GM18909 (cell line): Measurements from ENCODE around the gene HADH.
"Not testable (repeated sequence)": the region's sequence is repeated elsewhere in the genome, so short reads cannot be mapped to it uniquely, and the experiment has no call there.

Source experiments
- ATAC-seq: cut with Tn5 transposase; IDR thresholded peaks from one replicate; pipeline ENCODE4 v1.9.1; 2021; ENCODE audit warnings: mild to moderate bottlenecking; ENCODE audit not compliant: unreplicated experiment, poor library complexity

HADH gene

DNA sequence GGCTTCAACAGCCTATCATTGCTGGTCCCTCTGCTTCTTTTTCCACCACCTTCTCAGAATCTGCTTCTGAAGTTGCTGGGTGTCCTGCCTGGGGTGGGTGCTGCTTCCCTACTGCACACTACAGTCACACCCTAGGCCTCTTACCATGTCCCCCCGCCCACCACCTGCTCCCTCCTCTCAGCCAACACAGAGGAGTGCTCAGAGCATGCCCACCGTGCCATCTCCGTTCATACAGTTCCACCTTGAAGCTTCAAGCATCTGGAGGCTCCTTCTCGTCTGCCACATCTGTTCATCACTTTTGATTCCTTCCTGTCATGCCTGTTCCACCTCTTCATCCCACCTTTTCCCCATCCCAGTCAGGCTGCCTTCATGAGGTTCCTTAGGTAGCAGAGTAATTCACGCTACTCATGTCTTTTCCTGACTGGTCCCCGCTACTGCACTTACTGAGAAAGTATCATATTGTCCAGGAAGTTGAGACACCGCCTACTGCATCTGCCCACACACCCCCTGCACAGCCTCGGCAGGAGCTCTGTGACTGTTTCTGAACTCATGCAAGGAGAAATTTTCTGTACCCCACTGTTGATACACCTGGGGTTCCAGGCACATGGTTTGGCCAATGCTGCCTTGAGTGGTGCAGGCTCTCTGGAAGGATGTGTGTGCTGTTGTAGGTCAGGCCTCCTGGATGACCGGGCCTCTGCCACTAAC is 39.5 kb downstream of the HADH start:
- no peak for ATAC-seq

DNA sequence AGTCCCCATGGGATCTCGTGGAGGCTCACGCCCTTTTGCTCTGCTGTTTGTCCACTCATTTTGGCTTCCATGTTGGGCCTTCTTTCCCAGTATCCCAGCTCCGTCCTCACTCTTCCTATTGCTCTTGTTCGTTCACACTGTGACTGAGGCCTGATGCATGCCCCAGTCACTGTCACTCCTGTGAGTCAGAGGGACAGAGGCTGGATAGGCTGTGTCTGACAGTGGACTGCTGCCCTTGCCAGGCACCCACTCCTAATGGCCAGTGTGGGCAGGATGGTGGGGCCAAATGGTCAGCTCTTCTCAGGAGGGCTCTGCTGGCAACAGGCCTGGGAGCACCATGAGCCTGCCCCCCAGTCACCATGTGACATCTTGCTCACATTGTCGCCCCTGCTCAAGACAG is 40.0 kb downstream of the HADH start:
- ATAC-seq, result no peak

DNA sequence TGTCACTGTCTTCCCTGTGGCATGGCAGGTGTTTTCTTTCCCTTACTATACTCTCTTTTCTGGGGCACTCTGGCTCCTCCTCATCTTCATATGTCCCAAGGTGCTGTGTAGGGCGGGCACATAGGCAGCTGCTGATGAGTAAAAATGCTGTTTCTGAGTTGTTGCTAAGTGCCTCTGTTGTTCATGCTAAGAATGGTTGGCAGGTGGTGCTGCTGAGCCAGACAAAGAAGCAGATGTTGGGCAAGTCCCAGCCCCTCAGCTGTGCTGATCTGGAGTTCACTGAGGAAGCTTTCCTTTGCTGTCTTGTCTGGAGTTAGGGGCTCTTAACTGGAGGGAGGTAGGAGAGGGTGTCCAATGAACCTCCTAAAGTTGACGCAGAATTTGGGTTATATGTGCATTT is 40.6 kb downstream of the HADH start:
- ATAC-seq, result peak; percentile 97

DNA sequence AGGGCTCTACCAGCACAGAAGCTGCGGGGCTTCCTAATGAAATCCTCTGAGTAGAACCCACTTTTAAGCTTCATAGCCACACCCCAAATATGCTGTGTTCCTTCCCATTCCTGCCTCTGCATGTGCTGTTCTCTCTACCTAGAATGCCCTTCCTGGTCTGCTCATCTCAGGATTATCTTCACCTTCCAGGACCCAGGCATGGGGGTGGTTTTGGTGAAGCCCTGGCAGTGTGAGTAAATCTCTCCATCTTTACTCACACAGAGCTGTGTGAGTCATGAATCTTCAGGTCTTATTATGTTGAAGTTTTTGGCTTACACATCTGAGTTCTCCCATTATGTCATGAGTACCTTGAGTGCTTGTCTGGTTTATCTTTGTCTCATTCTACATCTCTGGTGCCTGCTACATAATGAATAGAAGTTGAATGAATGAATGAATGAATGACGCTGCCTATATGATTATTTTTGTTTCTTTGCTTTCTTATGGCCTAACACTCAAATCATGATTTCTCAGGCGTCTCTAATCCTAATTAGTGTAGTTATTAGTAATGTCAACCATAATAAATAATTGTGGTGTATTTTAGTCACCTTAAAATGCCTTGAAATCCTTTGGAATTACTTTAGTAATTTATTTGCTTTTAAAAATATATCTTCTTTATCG is 41.9 kb downstream of the HADH start:
- ATAC-seq, result no peak

DNA sequence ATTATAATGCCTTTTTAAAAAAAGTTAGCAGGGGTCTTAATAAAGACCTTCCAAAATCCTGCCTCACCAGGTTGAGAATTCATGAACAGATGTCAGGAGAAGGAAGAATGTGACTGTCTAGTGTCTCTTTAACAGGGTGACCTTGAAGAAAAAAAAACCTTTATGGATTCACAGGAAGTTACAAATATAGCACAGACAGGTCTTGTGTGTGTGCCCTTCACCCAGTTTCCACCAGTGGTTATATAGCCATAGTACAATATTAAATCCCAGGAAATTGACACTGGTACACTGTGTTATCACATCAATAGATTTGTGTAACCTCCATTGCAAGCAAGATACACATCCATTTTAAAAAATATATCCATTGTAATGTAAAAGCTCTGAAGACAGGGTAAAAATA is 43.7 kb downstream of the HADH start:
- no peak for ATAC-seq

DNA sequence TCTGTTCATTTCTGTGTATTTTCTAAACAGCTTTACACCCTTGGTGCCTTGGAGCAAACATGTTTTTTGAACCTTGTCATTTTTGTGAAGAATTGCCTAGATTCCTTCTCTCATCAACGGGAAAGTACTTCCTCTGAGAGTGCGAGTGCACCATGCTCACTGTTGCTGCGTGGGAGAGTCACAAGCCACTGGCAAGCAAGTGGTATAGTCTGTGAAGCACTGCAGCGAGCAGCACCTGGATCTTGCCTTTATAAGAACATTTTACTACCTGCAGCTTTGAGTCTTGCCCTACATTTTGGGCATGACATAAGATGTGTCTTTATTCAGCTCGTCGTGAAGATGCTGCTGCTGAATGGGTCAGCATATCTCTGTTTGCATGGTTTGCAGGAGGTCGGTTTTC is 44.9 kb downstream of the HADH start:
- no peak for ATAC-seq

DNA sequence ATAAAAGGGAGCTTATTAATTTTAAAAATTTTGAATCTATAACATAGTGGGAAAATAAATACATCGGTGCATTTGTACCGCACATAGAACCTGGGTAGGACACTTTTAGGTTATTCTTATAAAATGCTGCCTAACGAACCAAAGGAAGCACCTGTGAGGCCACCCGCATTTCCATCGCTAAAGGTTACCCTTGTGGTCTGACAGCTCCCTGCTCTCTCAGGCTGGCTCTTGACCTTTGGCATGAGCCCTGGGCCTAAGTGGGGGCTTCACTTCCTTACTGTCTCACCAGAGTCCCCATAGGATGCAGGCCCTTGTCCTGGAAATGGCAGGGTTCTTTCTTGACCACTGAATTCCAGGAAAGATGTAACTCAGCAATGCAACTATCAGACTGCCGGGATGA is 46.0 kb downstream of the HADH start:
- ATAC-seq, result peak; percentile 40

DNA sequence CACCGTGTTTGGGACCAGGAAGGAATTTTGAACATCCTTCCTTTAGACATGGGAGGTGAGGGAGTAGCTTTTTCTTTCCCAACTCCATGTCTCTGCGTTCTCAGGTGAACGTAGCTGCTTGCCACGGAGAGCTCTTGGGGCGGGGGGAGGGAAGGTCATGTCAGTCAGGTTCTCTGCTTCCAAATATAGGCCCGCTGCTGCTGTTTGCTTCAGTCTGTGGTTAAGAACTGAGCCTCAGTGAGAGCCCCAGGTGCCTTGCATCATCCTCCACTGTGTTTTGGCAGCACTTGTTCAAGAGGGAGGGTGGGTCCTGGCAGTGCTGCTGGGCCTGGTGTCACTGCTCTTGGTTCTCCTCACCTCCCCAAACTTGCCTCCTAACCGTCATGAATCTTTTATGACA is 46.5 kb downstream of the HADH start:
- ATAC-seq, result peak; percentile 95

DNA sequence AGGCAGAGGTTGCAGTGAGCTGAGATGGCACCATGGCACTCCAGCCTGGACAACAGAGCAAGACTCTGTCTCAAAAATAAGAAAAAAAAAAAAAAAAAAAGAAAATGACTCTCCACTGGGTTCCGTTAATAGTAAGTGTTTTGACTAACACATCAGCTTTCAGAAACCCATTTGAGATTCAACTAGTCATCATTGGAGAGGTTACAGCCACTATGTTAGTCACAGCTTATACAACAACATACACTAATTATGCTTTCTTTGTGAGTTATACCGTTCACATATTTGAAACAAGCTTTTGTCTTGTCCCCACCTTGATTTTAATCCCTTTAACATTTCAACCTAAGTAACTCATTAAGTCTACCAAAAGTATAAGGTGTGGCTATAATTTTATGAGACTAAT is 48.2 kb downstream of the HADH start:
- no peak for ATAC-seq

DNA sequence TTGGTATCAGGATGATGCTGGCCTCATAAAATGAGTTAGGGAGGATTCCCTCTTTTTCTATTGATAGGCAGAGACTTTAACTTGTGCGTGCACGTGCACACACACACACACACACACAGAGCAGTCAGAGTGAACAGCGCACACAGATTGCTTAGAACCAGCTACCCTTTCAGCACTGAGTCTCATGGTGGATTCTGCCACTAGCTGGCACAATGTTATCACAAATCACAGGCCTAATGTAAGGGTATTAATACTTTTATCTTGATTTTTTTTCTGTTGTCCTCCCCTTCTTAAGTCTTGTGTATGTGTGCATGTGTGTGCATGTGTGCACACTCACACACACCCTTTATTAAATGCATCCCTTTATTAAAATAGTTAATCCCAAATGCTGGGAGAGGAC is 53.2 kb downstream of the HADH start:
- ATAC-seq, result no peak

DNA sequence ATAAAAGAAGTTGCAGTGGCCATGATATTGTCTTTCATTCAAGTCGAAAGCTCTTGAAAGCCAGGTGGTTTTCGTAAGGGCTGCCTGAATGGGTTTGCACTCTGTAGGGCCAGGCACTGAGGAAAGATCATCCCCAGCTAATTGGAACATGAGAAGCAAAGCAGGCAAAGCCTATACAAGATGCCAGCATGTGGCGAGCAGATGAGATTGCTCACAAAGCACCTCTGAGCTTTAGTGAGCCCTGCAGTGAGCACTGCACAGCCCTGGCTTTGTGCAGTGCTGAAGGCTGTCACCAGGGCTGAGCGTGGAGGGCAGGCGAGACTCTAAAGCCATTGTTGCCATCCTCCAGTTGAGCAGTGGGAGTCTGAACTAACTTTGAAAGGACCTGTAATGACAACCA is 53.8 kb downstream of the HADH start:
- ATAC-seq, result no peak

DNA sequence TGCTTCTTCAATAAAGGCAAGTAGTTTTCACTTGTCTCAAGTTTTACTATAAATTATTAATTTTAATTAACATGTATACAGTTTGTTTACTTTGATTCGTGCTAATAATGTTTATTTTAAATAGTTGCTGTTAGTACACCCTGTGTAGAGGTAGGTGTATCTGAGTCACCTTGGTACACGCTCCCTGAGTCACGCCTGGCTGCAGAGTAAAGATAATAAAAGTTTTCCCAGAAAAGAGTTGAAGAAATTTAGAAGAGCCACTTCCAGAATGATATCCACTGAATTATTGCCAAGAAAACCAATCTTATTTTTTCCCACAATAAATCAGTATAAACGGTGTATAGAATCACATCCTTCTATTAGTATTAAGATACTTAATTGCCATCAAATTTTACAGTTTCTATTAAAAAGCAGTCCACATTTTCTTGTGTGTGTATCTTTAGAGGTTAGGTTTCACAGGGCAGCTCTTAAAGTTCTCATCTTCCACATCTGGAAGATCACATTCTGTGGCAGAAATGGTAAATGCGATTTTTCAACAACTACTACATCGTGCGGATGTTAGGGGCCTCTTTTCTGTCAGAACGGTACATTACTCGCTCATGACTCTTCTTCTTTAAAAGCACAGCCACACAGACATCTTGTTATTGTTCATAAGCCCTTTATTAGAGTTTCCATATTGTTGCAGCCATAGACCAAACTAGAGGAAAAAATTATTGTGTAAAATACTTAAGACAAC is 55.4 kb downstream of the HADH start:
- ATAC-seq, result no peak

DNA sequence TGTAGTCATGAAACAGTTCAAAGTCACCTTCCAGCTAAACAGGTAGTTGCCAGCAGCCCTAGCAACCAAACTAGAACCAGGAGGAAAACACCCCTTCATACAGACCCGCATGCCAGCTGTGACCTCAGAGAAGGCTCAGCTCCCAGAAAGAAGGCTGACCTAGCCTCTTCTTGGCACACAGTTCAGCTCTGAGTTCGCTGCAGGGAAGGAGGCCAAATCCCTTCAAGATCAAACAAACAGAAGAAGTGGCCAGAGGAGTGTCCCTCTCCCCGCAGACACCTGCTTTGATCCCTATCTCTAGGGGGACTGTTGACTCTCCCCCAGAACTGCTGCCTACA is 56.0 kb downstream of the HADH start:
- ATAC-seq, result no peak

DNA sequence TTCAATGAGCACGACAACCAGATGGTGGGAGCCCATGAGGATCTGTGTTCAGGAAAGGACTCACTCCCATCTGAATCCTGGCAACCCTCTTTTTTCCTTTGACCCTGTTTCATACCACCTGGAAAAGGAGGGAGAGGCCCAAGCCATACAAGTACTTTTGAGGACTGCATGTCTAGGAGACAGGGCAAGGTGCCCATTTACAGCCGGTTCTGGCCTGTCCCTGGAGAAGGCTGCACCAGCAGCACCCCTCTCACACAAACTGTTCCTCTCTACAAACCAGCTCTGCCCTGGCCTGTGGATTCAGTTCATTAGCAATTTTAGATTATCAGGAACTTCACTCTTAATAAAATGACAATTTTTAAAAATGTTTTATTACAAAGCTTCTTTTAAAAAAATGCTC is 57.5 kb downstream of the HADH start:
- no peak for ATAC-seq

DNA sequence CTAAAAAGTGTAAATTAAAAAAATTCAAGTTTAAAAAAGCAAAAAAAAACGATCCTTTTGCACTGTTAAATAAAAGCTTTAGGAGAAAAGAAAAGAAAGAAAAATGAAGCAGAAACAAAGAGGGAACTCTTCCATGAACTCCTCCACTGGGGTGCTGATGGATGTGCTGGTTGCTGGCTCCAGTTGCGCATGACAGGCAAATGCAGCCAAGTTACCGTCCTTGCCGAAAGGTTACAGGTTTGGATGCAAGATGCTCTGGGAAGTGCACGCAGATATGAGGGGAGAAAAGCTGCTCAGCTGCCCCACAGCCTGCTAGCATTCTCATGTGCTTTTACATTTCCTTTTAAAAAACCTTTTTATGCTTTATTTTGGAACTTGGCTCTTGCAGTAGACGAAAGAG is 58.5 kb downstream of the HADH start:
- no peak for ATAC-seq

DNA sequence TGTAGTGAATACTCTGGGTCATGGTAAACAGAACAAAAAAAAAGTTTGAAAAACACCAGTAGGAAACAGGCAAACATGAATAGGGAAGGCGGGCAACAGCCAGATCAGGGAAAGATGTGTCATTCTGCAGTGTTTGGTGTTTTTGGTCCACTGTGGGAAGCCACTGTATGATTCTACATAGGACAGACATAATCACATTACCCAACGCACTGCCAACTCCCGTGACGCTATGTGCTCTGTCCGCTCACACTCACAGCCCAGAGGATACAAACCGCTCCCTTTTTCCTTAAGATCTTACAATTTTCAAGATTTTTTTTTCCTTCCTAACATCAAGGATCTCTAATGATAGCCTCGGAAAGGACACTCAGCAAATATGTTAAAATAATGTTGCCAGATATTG is 59.3 kb downstream of the HADH start:
- no peak for ATAC-seq

DNA sequence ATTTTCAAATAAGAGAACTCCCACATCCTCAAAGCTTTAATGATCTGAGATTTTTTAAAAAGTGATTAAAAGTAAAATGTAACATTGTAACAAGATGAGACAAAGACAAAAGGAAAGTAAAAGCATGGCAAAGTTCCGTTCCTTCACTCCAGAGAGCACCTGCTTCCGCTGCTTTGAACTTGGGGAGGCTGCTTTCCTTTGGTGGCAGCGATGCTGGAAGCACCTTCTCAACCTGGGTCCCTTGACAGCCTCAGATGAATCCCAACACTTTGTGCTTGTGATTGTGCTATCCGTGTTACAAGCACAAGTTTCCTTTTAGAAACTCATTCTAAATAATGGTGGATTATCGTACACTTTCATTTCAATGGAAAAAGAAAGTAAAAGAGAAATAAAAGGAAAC is 59.7 kb downstream of the HADH start:
- ATAC-seq, result no peak

DNA sequence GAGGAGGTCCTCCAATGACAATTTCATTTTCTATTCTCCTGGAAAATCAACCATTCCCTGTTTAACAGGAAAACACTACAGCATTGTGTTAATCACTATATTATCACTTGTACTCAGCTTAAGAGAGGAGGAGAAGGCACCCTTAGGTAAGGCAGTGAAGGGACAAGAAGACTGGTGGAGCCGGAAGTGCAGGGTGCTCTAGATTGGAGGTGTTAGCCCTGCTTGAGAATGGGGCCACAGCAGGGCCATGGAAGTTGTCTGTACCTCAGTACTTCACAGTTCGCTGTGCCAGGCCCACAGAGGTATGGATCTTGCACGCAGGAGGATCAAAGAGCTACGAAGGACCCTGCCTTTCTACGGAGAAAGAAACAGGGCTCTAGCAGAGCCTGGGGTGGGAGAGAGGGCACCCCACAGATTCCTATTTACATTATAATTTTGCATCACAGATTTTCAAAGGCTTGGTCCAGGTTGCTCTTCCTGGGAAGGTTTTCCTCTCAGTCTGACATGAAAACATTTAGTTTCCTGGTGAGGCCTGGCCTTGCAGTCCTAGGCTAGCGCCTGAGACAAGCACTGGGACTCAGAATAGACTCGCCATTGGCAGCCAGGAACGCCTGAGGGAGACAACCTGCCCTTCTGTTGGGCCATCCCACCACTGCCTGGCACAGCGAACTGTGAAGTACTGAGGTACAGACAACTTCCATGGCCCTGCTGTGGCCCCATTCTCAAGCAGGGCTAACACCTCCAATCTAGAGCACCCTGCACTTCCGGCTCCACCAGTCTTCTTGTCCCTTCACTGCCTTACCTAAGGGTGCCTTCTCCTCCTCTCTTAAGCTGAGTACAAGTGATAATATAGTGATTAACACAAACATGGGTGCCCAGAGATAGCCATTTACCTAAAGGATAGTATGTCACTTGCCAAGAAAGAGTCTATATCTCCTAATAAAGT is 60.8 kb downstream of the HADH start:
- ATAC-seq, result not testable (repeated sequence)

DNA sequence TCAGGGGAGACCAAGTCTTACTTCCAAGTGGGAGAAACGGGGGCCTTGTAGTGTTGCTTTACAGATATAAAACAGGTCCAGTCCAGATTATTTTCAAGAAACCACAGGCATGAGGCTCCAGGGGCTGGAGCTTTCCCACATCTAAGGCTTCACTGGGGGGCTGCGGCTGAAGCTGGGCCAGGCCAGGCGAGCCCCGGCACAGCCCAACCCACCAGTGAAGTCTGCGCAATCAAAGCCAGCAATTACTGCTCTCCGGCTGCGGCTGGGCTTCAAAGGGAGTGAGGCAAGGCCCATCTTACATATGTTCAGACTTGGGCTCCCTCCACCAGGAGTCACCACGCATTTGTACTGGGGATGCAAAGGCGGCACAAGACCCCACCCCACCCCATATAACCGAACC is 61.7 kb downstream of the HADH start:
- no peak for ATAC-seq

DNA sequence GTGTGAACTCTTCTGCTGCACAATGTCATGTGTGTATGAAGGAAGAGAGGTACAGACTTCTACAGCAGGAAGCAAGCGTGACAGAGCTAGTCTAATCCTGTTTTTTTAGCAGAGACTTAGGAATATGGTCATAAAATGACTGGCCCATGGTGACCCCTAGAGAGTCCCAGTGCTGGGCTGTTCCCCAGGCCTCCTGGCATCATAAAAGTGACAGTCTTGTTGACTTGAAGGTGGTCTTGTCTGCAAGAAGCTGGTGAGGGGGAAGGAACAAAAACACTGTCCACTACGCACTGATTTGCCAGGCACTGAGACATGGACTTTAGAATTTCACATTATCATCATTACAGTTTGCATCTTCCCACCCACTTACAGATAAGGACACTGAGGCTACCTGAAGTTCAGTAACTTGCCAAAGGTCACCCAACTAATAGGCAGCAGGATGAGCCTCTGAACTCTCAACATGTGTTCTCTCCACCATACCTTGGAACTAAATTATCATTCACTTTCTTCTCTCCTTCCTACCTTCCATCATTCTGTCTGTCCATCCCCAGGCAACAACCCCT is 63.0 kb downstream of the HADH start:
- no peak for ATAC-seq
